Lower leg skin (tissue), 3 donors: Measurements from ENCODE around the gene MTFR2.

ENCODE experiments used
- CTCF ChIP-seq, 3 donors: fragments of 450-650 bp; IDR thresholded peaks; one replicate each; pipeline ENCODE4 v1.5.1; 2016; ENCODE audit warnings: antibody characterized with exemption in 3 of 3, mild to moderate bottlenecking in 3 of 3, moderate library complexity in 2 of 3
- POLR2A ChIP-seq, 2 donors: fragments of 450-650 bp; IDR thresholded peaks; one replicate each; pipeline ENCODE4 v1.6.1; 2016 to 2017; ENCODE audit warnings: antibody characterized with exemption in 2 of 2, mild to moderate bottlenecking in 1 of 2, moderate library complexity in 1 of 2

GRCh38 chr6:136235233-136235564 is 14.9 kb downstream of the MTFR2 start:
- TF ChIP-seq POLR2A (IDR thresholded peaks at IDR 0.05) (no peak), CTCF (IDR thresholded peaks at IDR 0.05) (no peak)
